ENCODE data around the gene PLEKHA7.

GRCh38 chr11:16857186-16857585 lies 157.0 kb downstream of the PLEKHA7 start:
- TF ChIP-seq POLR2A (IDR thresholded peaks at IDR 0.05; ENCODE audit: low read depth, low read length) = no peak
- TF ChIP-seq POLR2AphosphoS5 (IDR thresholded peaks at IDR 0.05; ENCODE audit: low read depth, low read length) = no peak

All from GM12892 (cell line).